GM12878 (cell line): Measurements from ENCODE around the gene IRF9. TPM values are rescaled to one million over a fixed set of nuclear protein-coding genes. Genes with fewer than 3 reads are reported as not detected.

Experiments used
- ATAC-seq: fragments of 200-7000 bp; cut with Tn5 transposase; 3 replicates; pipeline ENCODE4 v1.9.1; 2020; ENCODE audit warnings: mild to moderate bottlenecking, moderate library complexity
- BruUV-seq: library from RNA; stranded (reverse); fragments of 400-500 nt; replicated peaks from 2 replicates; lab custom pipeline; 2021; lab: Mats Ljungman, UMichigan
- CTCF ChIA-PET: fragments of 300-600 bp; sonication (Branson Sonifier 250); formaldehyde crosslinking; extraction: SDS; loops from one replicate; lab custom pipeline; 2021; ENCODE audit warnings: inconsistent platforms; lab: Yijun Ruan, JAX
- POLR2A ChIA-PET: fragments of 350-600 bp; formaldehyde crosslinking; extraction: SDS; loops from one replicate; lab custom pipeline; 2021; ENCODE audit warnings: inconsistent platforms; lab: Charles Lee
- RAD21 ChIA-PET: fragments of 300-600 bp; sonication (Branson Sonifier 250); formaldehyde crosslinking; loops from one replicate; lab custom pipeline; 2023; ENCODE audit warnings: antibody characterized with exemption; ENCODE audit not compliant: unreplicated experiment; lab: Charles Lee
- SMC1A ChIA-PET: fragments of 300-600 bp; sonication (Branson Sonifier 250); formaldehyde crosslinking; loops from one replicate; lab custom pipeline; 2023; ENCODE audit not compliant: unreplicated experiment, uncharacterized antibody; lab: Charles Lee
- DNase-seq: peaks from one replicate; pipeline ENCODE4 v3.0.0-alpha.2; 2011; ENCODE audit warnings: low read depth, low spot score
- FAIRE-seq: peaks from 3 replicates; lab custom pipeline; 2011; peaks lifted over from hg19 to GRCh38; lab: Jason Lieb, UNC
- H2AFZ ChIP-seq: 2 replicates; pipeline ENCODE4 v1.6.0; 2011; ENCODE audit warnings: low read depth, low read length, control low read depth; ENCODE audit not compliant: control insufficient read depth
- H3K27ac ChIP-seq: 2 replicates; pipeline ENCODE4 v1.5.1; 2011; ENCODE audit warnings: control low read depth; ENCODE audit not compliant: control insufficient read depth, insufficient read depth
- H3K27me3 ChIP-seq, 2 experiments: replicated peaks in 1 of 2; 2 replicates each; pipeline versions ENCODE4 v1.6.0 to v1.6.1; 2011; ENCODE audit warnings: low read length in 1 of 2; ENCODE audit not compliant: control insufficient read depth in 2 of 2, insufficient read depth in 2 of 2
- H3K36me3 ChIP-seq, 2 experiments: 2 replicates each; pipeline ENCODE4 v1.5.1; 2011; ENCODE audit warnings: low read length in 1 of 2; ENCODE audit not compliant: control insufficient read depth in 2 of 2, insufficient read depth in 2 of 2
- H3K4me1 ChIP-seq: 2 replicates; pipeline ENCODE4 v1.6.1; 2011; ENCODE audit warnings: mild to moderate bottlenecking, low read length, moderate library complexity, mixed read lengths; ENCODE audit not compliant: control insufficient read depth, insufficient read depth
- H3K4me2 ChIP-seq: 2 replicates; pipeline ENCODE4 v1.6.0; 2011; ENCODE audit warnings: control low read depth; ENCODE audit not compliant: control insufficient read depth, insufficient read depth
- H3K4me3 ChIP-seq: fragments of 200-600 bp; sonication (generic); 2 replicates; pipeline ENCODE4 v1.5.1; 2016
- H3K79me2 ChIP-seq: 2 replicates; pipeline ENCODE4 v1.6.0; 2011; ENCODE audit warnings: low read length; ENCODE audit not compliant: control insufficient read depth, insufficient read depth
- H3K9ac ChIP-seq: 2 replicates; pipeline ENCODE4 v1.8.0; 2011; ENCODE audit warnings: low read length, control low read depth, mixed read lengths; ENCODE audit not compliant: control insufficient read depth, insufficient read depth
- H3K9me3 ChIP-seq: replicated peaks from 3 replicates; pipeline ENCODE4 v1.5.1; 2011; ENCODE audit warnings: mild to moderate bottlenecking, low read length; ENCODE audit not compliant: control insufficient read depth, insufficient read depth
- H4K20me1 ChIP-seq: 2 replicates; pipeline ENCODE4 v1.6.0; 2011; ENCODE audit not compliant: control insufficient read depth, insufficient read depth
- CEBPZ ChIP-seq: fragments of 150-350 bp; IDR thresholded peaks from 2 replicates; pipeline ENCODE4 v1.6.1; 2016; ENCODE audit warnings: low read depth, low read length
- ELK1 ChIP-seq: IDR thresholded peaks from 2 replicates; pipeline ENCODE4 v1.6.1; 2012; ENCODE audit warnings: low read depth, low read length, improper control_type of control experiment
- NBN ChIP-seq: fragments of 450-650 bp; IDR thresholded peaks from 2 replicates; pipeline ENCODE4 v1.6.1; 2016
- POLR2AphosphoS5 ChIP-seq: IDR thresholded peaks from 2 replicates; pipeline ENCODE4 v1.6.1; 2011; ENCODE audit warnings: mild to moderate bottlenecking, low read length, inconsistent platforms
- POU2F2 ChIP-seq: IDR thresholded peaks from 3 replicates; pipeline ENCODE4 v1.6.1; 2011; ENCODE audit warnings: low read depth, mild to moderate bottlenecking, low read length, borderline replicate concordance
- SMAD1 ChIP-seq: fragments of 450-650 bp; IDR thresholded peaks from 2 replicates; pipeline ENCODE4 v1.6.1; 2018; ENCODE audit warnings: mild to moderate bottlenecking, low read depth; ENCODE audit not compliant: partially characterized antibody
- TARDBP ChIP-seq: IDR thresholded peaks from 2 replicates; pipeline ENCODE4 v1.6.1; 2016; ENCODE audit warnings: borderline replicate concordance
- ZNF274 ChIP-seq: IDR thresholded peaks from one replicate; pipeline ENCODE4 v1.8.0; 2011; ENCODE audit not compliant: insufficient read length, insufficient read depth
- WGBS: methylation state at CpG from one replicate; pipeline ENCODE4 v1.1.6; 2016; ENCODE audit warnings: low lambda C conversion rate; ENCODE audit not compliant: insufficient replicate concordance, insufficient coverage; ENCODE audit errors: missing lambda C conversion rate; 5-methylcytosine and 5-hydroxymethylcytosine counted together
- in situ Hi-C: fragments of 300-500 bp; cut with MboI; formaldehyde crosslinking; loops from 9 replicates; pipeline ENCODE4 v1.14.3; 2018; ENCODE audit warnings: mixed read lengths
- intact Hi-C: fragments of 100-400 bp; cut with micrococcal nuclease; formaldehyde crosslinking; loops from one replicate; pipeline ENCODE4 v1.14.2; 2022; ENCODE audit not compliant: unreplicated experiment
- polyA plus RNA-seq, 11 experiments: library from polyadenylated mRNA; depleted of rRNA in 4 of 11; unstranded in 6 of 11; stranded (reverse) in 5 of 11; fragments of >200 nt; fragmentation: Nextera tagmentation in 4 of 11; fragmentation: Illumina TruSeq in 1 of 11; extraction: Ambion mirVana in 4 of 11; extraction: Trizol in 1 of 11; gene quantifications; 1 replicate in 1 of 11; 2 replicates in 10 of 11; pipeline versions ENCODE4 v1.2.1 to v1.2.3, GENCODE V29; 2011 to 2016; ENCODE audit warnings: inconsistent platforms in 2 of 11, missing spikeins in 2 of 11, low read depth in 1 of 11
- total RNA-seq, 4 experiments: library from RNA; depleted of rRNA in 3 of 4; stranded (reverse); fragments of >200 nt in 3 of 4; fragmentation: Illumina TruSeq in 1 of 4; extraction: Trizol in 1 of 4; gene quantifications; 2 replicates each; pipeline versions ENCODE4 v1.2.1 to v1.2.3, GENCODE V29; 2013 to 2021

The IRF9 gene
- total and polyA plus RNA-seq, 10 of the 15 experiments (the other 5 are each of a cell fraction or from before 2014, with no cell fraction given) = 47.6 to 234 (median 148) TPM

GRCh38 chr14:24164518-24164991, 3.5 kb downstream of the IRF9 start (continued):
- TF ChIP-seq POU2F2 = 0 out of 3 replicates have a peak, but pooled peaks have one; percentile 11
- TF ChIP-seq, all 136 proteins: peak for 3

- Histone ChIP-seq H2AFZ (no peak overlapping the region), H3K9me3 (no peaks in the 10 kb centered on the region), H3K27ac (no peak overlapping the region), H3K27me3 (no peaks in the 10 kb centered on the region), H3K4me1 (peaks cover 29% of the 10 kb centered on the region), H3K36me3 (peaks cover 30 to 49% of the 10 kb centered on the region in 2 experiments), H4K20me1 (no peaks in the 10 kb centered on the region), H3K79me2 (peaks cover 43% of the 10 kb centered on the region), H3K4me3 (no peak overlapping the region), H3K4me2 (peak overlapping the region; percentile 7; the same call in 1 of the 2 replicates), H3K9ac (no peak overlapping the region)
- no TSS peak for BruUV-seq
- intact Hi-C loops = no loop called here
- ChIA-PET POLR2A (interaction anchor here (1.0 kb wide), 1 partner anchor 30 kb away, joined by 3 read pairs; no protein-coding TSS in a partner anchor), CTCF (no interaction called here), RAD21 (no interaction called here), SMC1A (no interaction called here)
- in situ Hi-C loops = no loop called here
- 96% methylated on average over 4 of the region's 5 CpGs for WGBS
- DNase-seq (no peak), FAIRE-seq (no peak), ATAC-seq (no peak)
- no peak for TF ChIP-seq SMAD1
- no peak for TF ChIP-seq ZNF274
- peak; percentile 61 for TF ChIP-seq POLR2AphosphoS5
- TF ChIP-seq TARDBP = no peak
- no peak for TF ChIP-seq ELK1
- no peak for TF ChIP-seq NBN
- TF ChIP-seq CEBPZ = no peak
Observed at GRCh38 chr14:24165785-24166184, 4.7 kb downstream of the IRF9 start.
